Astrocyte (in vitro differentiated cells and primary cell): ENCODE measurements around the gene POLR1E. TPM values are rescaled to one million over a fixed set of nuclear protein-coding genes. Genes with fewer than 3 reads are reported as not detected.

Experiments used
- total RNA-seq: library from RNA; stranded (reverse); gene quantifications from 2 replicates; pipeline ENCODE4 v1.2.1, GENCODE V29; 2021

POLR1E gene
- total RNA-seq, 1 donor from 2014 or later, result 23.2 TPM

Other genes starting within 250 kb of the POLR1E start
- gene GRHPR, start 63.3 kb upstream of the POLR1E start, total RNA-seq, result 82.1 and 88.1 TPM in 2 replicates
- gene ZBTB5, start 20.5 kb upstream of the POLR1E start, total RNA-seq, result 11.3 and 12.3 TPM in 2 replicates
- 11.7 and 12.7 TPM in 2 replicates for gene FBXO10, start 90.4 kb downstream of the POLR1E start, total RNA-seq
- gene TOMM5, start 106.6 kb downstream of the POLR1E start, total RNA-seq, result 125 and 137 TPM in 2 replicates
- gene FRMPD1, start 165.0 kb downstream of the POLR1E start, total RNA-seq, result 0.05 and 0.07 TPM in 2 replicates